ENCODE results near the gene CCDC43. TPM values are rescaled to one million over a fixed set of nuclear protein-coding genes. Genes with fewer than 3 reads are reported as not detected.
A peak's percentile ranks its signal among the peaks of the same experiment; 100 is the strongest.

Gene CCDC43
- total RNA-seq, 4 donors from 2014 or later = 15.2 to 20.2 (median 15.9) TPM

DNA sequence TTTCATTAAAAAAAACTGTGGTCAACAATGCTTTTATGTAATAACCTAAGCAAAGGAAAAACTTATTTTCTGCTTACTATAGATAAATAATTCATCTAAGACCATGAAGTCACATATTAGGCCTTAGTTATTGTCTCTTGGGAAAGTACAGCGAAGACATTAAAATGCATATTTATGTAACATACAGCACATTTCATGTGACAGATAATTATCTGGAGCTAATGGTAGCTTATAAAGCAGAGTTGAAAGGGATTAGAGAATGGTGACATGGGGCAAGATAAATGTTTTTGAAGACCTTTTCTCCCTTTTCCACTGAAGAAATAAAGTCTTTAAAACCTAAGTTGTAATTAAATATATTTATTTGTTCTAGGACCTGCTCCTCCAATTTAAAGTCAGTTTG, 23.6 kb downstream of the CCDC43 start:
- Histone ChIP-seq H3K27me3 (peaks cover 0 to 6% (median 0%) of the 10 kb centered on the region in 4 donors), H3K36me3 (no peaks in the 10 kb centered on the region), H3K27ac (replicated peaks in 1 of 4) (no peak overlapping the region), H3K9me3 (no peaks in the 10 kb centered on the region), H3K4me3 (no peak overlapping the region), H3K4me1 (no peaks in the 10 kb centered on the region)
- 95% methylated on average over 1 of the region's 1 CpG for WGBS
- TF ChIP-seq EP300 (IDR thresholded peaks at IDR 0.05) (no peak), CTCF (IDR thresholded peaks at IDR 0.05) (no peak)
- DNase-seq (ENCODE audit: extremely low spot score) = no peak
- intact Hi-C loops (cut with DNase I) = no loop called here

DNA sequence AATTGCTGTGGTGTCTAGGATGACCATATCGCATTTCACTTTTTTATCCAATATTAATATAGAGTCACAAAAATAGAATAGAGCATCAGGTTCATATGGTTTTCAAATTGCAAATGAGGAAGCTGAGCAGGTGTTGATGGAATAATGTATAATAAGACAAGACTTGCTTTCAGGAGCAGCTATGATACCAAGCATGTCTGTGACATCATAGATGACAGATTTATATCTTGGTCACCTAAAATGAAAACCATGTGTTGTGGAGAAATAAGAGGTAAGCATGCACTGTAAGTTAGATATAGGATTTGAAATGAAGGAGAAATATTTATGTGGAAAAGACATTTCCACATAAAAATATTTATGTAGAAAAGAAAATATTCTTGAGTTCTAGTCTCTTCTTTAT, 24.7 kb downstream of the CCDC43 start:
- Histone ChIP-seq H3K4me1 (no peaks in the 10 kb centered on the region), H3K9me3 (no peaks in the 10 kb centered on the region), H3K27me3 (peaks cover 0 to 6% (median 0%) of the 10 kb centered on the region in 4 donors), H3K27ac (replicated peaks in 1 of 4) (no peak overlapping the region), H3K4me3 (no peak overlapping the region), H3K36me3 (no peaks in the 10 kb centered on the region)
- WGBS = 86% methylated on average over 1 of the region's 1 CpG
- intact Hi-C loops (cut with DNase I) = no loop called here
- TF ChIP-seq POLR2A (IDR thresholded peaks at IDR 0.05; ENCODE audit: low read depth) = no peak
- no peak for TF ChIP-seq EP300 (IDR thresholded peaks at IDR 0.05)
- TF ChIP-seq CTCF (IDR thresholded peaks at IDR 0.05) = no peak
- no peak for TF ChIP-seq POLR2AphosphoS5 (IDR thresholded peaks at IDR 0.05)
- no peak for DNase-seq (ENCODE audit: extremely low spot score)

- H3K9me3 ChIP-seq = no peaks in the 10 kb centered on the region
- H3K27me3 ChIP-seq = peaks cover 0 to 11% (median 0%) of the 10 kb centered on the region in 4 donors
- H3K27ac ChIP-seq (replicated peaks in 1 of 4) = no peak overlapping the region
- H3K4me1 ChIP-seq = no peaks in the 10 kb centered on the region
- intact Hi-C loops (cut with DNase I) = no loop called here
- no peak for DNase-seq (ENCODE audit: extremely low spot score)
- no peak overlapping the region for H3K4me3 ChIP-seq
- 77% methylated on average over 1 of the region's 1 CpG for WGBS
- H3K36me3 ChIP-seq = no peaks in the 10 kb centered on the region
- no peak for TF ChIP-seq POLR2A (IDR thresholded peaks at IDR 0.05; ENCODE audit: low read depth)
These were observed 26.5 kb downstream of the CCDC43 start for GRCh38 chr17:44663095-44663494.

DNA sequence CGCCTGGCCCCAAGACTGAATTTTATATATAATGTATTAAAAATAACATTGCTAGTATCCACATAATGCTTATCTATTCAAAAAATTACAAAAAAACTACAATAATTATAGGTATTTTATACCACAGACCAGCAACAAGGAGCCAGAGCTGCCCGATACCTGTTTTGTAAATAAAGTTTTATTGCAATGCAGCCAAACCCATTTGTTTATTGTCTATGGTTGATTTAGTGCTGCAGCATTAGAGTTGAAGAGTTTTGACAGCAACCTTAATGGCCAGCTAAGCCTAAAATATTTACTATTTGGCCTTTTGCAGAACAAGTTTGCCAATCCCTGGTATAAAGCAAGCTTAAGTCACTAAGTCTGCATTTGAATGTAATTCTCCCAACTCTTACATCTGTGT, 27.7 kb downstream of the CCDC43 start:
- H3K27me3 ChIP-seq = peaks cover 2 to 24% (median 10%) of the 10 kb centered on the region in 4 donors
- H3K27ac ChIP-seq (replicated peaks in 1 of 4) = no peak overlapping the region
- H3K4me3 ChIP-seq = no peak overlapping the region
- TF ChIP-seq POLR2AphosphoS5 (IDR thresholded peaks at IDR 0.05) (no peak), CTCF (IDR thresholded peaks at IDR 0.05) (no peak), EP300 (IDR thresholded peaks at IDR 0.05) (no peak), POLR2A (IDR thresholded peaks at IDR 0.05; ENCODE audit: low read depth) (no peak)
- no peaks in the 10 kb centered on the region for H3K36me3 ChIP-seq
- H3K9me3 ChIP-seq = no peaks in the 10 kb centered on the region
- H3K4me1 ChIP-seq = peaks cover 0 to 3% (median 3%) of the 10 kb centered on the region in 4 donors
- intact Hi-C loops (cut with DNase I) = no loop called here
- no peak for DNase-seq (ENCODE audit: extremely low spot score)
- 100% methylated on average over 2 of the region's 2 CpGs for WGBS

GRCh38 chr17:44655983-44656710, 33.4 kb downstream of the CCDC43 start, which contains the start of gene MEIOC:
Gene MEIOC (plus strand): TSS chr17:44656468. CDS start chr17:44656614, 146 bp downstream.
- TF ChIP-seq EP300 (IDR thresholded peaks at IDR 0.05) = no peak
- no peak for TF ChIP-seq CTCF (IDR thresholded peaks at IDR 0.05)
- TF ChIP-seq POLR2A (IDR thresholded peaks at IDR 0.05; ENCODE audit: low read depth) = no peak
- TF ChIP-seq POLR2AphosphoS5 (IDR thresholded peaks at IDR 0.05) = no peak
- 21% methylated on average over 13 of the region's 57 CpGs for WGBS
- Histone ChIP-seq H3K9me3 (peaks cover 0 to 9% (median 3%) of the 10 kb centered on the region in 4 donors), H3K27me3 (peaks cover 9 to 69% (median 28%) of the 10 kb centered on the region in 4 donors), H3K27ac (replicated peaks in 1 of 4) (no peak within 1 kb of the TSS), H3K4me3 (peak within 1 kb of the TSS; percentile 8 to 41 (median 27)), H3K36me3 (no peaks in the 10 kb centered on the region), H3K4me1 (peaks cover 0 to 14% (median 13%) of the 10 kb centered on the region in 4 donors)
- intact Hi-C loops (cut with DNase I) = no loop called here
- DNase-seq (ENCODE audit: extremely low spot score) = no peak

Measured in esophagus muscularis mucosa (tissue), 4 donors.